CD4-positive, CD25-positive, alpha-beta regulatory T cell (primary cell): ENCODE results near the gene RNF126. TPM values are rescaled to one million over a fixed set of nuclear protein-coding genes. Genes with fewer than 3 reads are reported as not detected.
A peak's percentile ranks its signal among the peaks of the same experiment; 100 is the strongest.

Experiments used
- ATAC-seq, 2 donors: fragments of 150-1000 bp; cut with Tn5 transposase; one replicate each; pipeline ENCODE4 v1.10.0; 2021; ENCODE audit warnings: low read depth in 2 of 2, moderate number of reproducible peaks in 2 of 2, moderate library complexity in 1 of 2
- DNase-seq, 3 donors: peaks; one replicate each; pipeline versions ENCODE4 v3.0.0 to v3.0.0-alpha.2; 2012 to 2022; ENCODE audit warnings: mixed read lengths in 1 of 3
- H3K27ac ChIP-seq: one replicate; pipeline ENCODE4 v1.7.0; 2013; ENCODE audit warnings: mild to moderate bottlenecking, low read length; ENCODE audit not compliant: insufficient read depth, poor library complexity, severe bottlenecking
- H3K27me3 ChIP-seq: one replicate; pipeline ENCODE4 v1.7.0; 2013; ENCODE audit warnings: low read length; ENCODE audit not compliant: control insufficient read depth, insufficient read depth
- H3K36me3 ChIP-seq: one replicate; pipeline ENCODE4 v1.7.0; 2013; ENCODE audit warnings: mild to moderate bottlenecking, low read length, moderate library complexity; ENCODE audit not compliant: control insufficient read depth, insufficient read depth
- H3K4me1 ChIP-seq: 2 replicates; pipeline ENCODE4 v1.7.0; 2013; ENCODE audit warnings: mild to moderate bottlenecking, low read length; ENCODE audit not compliant: insufficient read depth, control insufficient read depth, poor library complexity, severe bottlenecking
- H3K4me3 ChIP-seq: one replicate; pipeline ENCODE4 v1.7.0; 2013; ENCODE audit warnings: low read depth, mild to moderate bottlenecking, low read length, moderate library complexity
- H3K9me3 ChIP-seq, 2 experiments: 1 replicate in 1 of 2; 2 replicates in 1 of 2; pipeline ENCODE4 v1.7.0; 2013; ENCODE audit warnings: low read length in 2 of 2, mild to moderate bottlenecking in 1 of 2, moderate library complexity in 1 of 2; ENCODE audit not compliant: control insufficient read depth in 2 of 2
- H3K27ac Mint-ChIP-seq, 3 donors: one replicate each; pipeline ENCODE4 v1.8.0; 2020 to 2022; ENCODE audit warnings: mild to moderate bottlenecking in 3 of 3, mixed read lengths in 3 of 3, moderate library complexity in 2 of 3
- H3K27me3 Mint-ChIP-seq: one replicate; pipeline ENCODE4 v1.8.0; 2022; ENCODE audit warnings: mild to moderate bottlenecking, mixed read lengths
- H3K36me3 Mint-ChIP-seq: one replicate; pipeline ENCODE4 v1.8.0; 2020; ENCODE audit warnings: mixed read lengths
- H3K4me1 Mint-ChIP-seq, 4 donors: one replicate each; pipeline ENCODE4 v1.8.0; 2020 to 2022; ENCODE audit warnings: mixed read lengths in 4 of 4, mild to moderate bottlenecking in 1 of 4
- H3K4me3 Mint-ChIP-seq, 4 donors: one replicate each; pipeline ENCODE4 v1.8.0; 2020 to 2022; ENCODE audit warnings: mild to moderate bottlenecking in 4 of 4, mixed read lengths in 4 of 4, moderate library complexity in 3 of 4
- H3K9me3 Mint-ChIP-seq, 7 donors: one replicate each; pipeline ENCODE4 v1.8.0; 2020 to 2022; ENCODE audit warnings: mixed read lengths in 7 of 7, mild to moderate bottlenecking in 3 of 7, moderate library complexity in 2 of 7
- polyA plus RNA-seq, 4 donors: library from polyadenylated mRNA; unstranded; fragments of 300-500 nt; fragmentation: Illumina TruSeq; gene quantifications; one replicate each; pipeline ENCODE4 v1.2.3, GENCODE V29; 2021
- total RNA-seq: library from RNA; stranded (reverse); gene quantifications from one replicate; pipeline ENCODE4 v1.2.3, GENCODE V29; 2022

RNF126 gene
- total and polyA plus RNA-seq, 5 donors from 2014 or later = 57.2 to 124 (median 78.5) TPM

- peaks cover under 1% of the 10 kb centered on the region for H3K36me3 ChIP-seq
- Mint-ChIP-seq H3K9me3 (peaks cover 0 to 2% (median 0%) of the 10 kb centered on the region in 7 donors), H3K4me3 (peak overlapping the region in 1 of 4 donors; percentile 48), H3K36me3 (peaks cover 3% of the 10 kb centered on the region), H3K27ac (no peak overlapping the region), H3K4me1 (peaks cover 0 to 22% (median 11%) of the 10 kb centered on the region in 4 donors), H3K27me3 (peaks cover 14% of the 10 kb centered on the region)
- ATAC-seq = no peak
- peaks cover 35% of the 10 kb centered on the region for H3K4me1 ChIP-seq
- H3K27me3 ChIP-seq = no peaks in the 10 kb centered on the region
- H3K27ac ChIP-seq = no peak overlapping the region
- no peak overlapping the region for H3K4me3 ChIP-seq
- DNase-seq = no peak
- no peaks in the 10 kb centered on the region for H3K9me3 ChIP-seq
Measured at GRCh38 chr19:612941-613340, 50.1 kb downstream of the RNF126 start.

GRCh38 chr19:611481-611868 lies 51.5 kb downstream of the RNF126 start:
- DNase-seq (peak in 2 of 3 donors; percentile 7 to 39), ATAC-seq (no peak)
- Histone ChIP-seq H3K4me1 (peaks cover 35% of the 10 kb centered on the region), H3K36me3 (no peaks in the 10 kb centered on the region), H3K4me3 (no peak overlapping the region), H3K9me3 (no peaks in the 10 kb centered on the region), H3K27ac (peak overlapping the region; percentile 69), H3K27me3 (no peaks in the 10 kb centered on the region)
- Mint-ChIP-seq H3K9me3 (peaks cover 0 to 2% (median 0%) of the 10 kb centered on the region in 7 donors), H3K36me3 (peaks cover 3% of the 10 kb centered on the region), H3K4me1 (peaks cover 0 to 22% (median 11%) of the 10 kb centered on the region in 4 donors), H3K27ac (peak overlapping the region in 1 of 3 donors; percentile 94), H3K4me3 (peak overlapping the region; percentile 84 to 98 (median 94)), H3K27me3 (peaks cover 14% of the 10 kb centered on the region)

- ATAC-seq (peak; percentile 70 to 71), DNase-seq (peak; percentile 51 to 89 (median 55))
- peaks cover 0 to 22% (median 11%) of the 10 kb centered on the region in 4 donors for H3K4me1 Mint-ChIP-seq
- H3K27me3 Mint-ChIP-seq = peaks cover 14% of the 10 kb centered on the region
- H3K36me3 ChIP-seq = no peaks in the 10 kb centered on the region
- H3K27me3 ChIP-seq = no peaks in the 10 kb centered on the region
- H3K27ac Mint-ChIP-seq = peak overlapping the region; percentile 32 to 94 (median 94)
- peaks cover 3% of the 10 kb centered on the region for H3K36me3 Mint-ChIP-seq
- peaks cover 0 to 2% (median 0%) of the 10 kb centered on the region in 7 donors for H3K9me3 Mint-ChIP-seq
- H3K9me3 ChIP-seq = no peaks in the 10 kb centered on the region
- H3K27ac ChIP-seq = peak overlapping the region; percentile 69
- H3K4me3 ChIP-seq = peak overlapping the region; percentile 70
- peak overlapping the region; percentile 84 to 98 (median 94) for H3K4me3 Mint-ChIP-seq
- H3K4me1 ChIP-seq = peaks cover 35% of the 10 kb centered on the region
Measured at GRCh38 chr19:610801-611480, 52.1 kb downstream of the RNF126 start.

- no peaks in the 10 kb centered on the region for H3K27me3 ChIP-seq
- H3K36me3 ChIP-seq = no peaks in the 10 kb centered on the region
- ATAC-seq (peak; percentile 66 to 71), DNase-seq (peak in 2 of 3 donors; percentile 27 to 82)
- H3K27me3 Mint-ChIP-seq = peaks cover 10% of the 10 kb centered on the region
- no peaks in the 10 kb centered on the region for H3K9me3 Mint-ChIP-seq
- peak overlapping the region; percentile 32 to 94 (median 94) for H3K27ac Mint-ChIP-seq
- H3K4me3 Mint-ChIP-seq = peak overlapping the region; percentile 84 to 98 (median 94)
- peak overlapping the region; percentile 70 for H3K4me3 ChIP-seq
- H3K27ac ChIP-seq = peak overlapping the region; percentile 69
- no peaks in the 10 kb centered on the region for H3K9me3 ChIP-seq
- peaks cover 32% of the 10 kb centered on the region for H3K4me1 ChIP-seq
- H3K4me1 Mint-ChIP-seq = peaks cover 0 to 18% (median 8%) of the 10 kb centered on the region in 4 donors
- H3K36me3 Mint-ChIP-seq = no peaks in the 10 kb centered on the region
Measured at GRCh38 chr19:610071-610800, 52.8 kb downstream of the RNF126 start.

- Mint-ChIP-seq H3K4me3 (no peak overlapping the region), H3K9me3 (no peaks in the 10 kb centered on the region), H3K27me3 (peaks cover 6% of the 10 kb centered on the region), H3K4me1 (peaks cover 0 to 18% (median 8%) of the 10 kb centered on the region in 4 donors), H3K36me3 (no peaks in the 10 kb centered on the region), H3K27ac (no peak overlapping the region)
- Histone ChIP-seq H3K27me3 (no peaks in the 10 kb centered on the region), H3K4me1 (peaks cover 32% of the 10 kb centered on the region), H3K9me3 (no peaks in the 10 kb centered on the region), H3K4me3 (no peak overlapping the region), H3K36me3 (no peaks in the 10 kb centered on the region), H3K27ac (no peak overlapping the region)
- no peak for ATAC-seq
- DNase-seq = no peak
Measured at GRCh38 chr19:609004-609346, 54.0 kb downstream of the RNF126 start.

- Mint-ChIP-seq H3K9me3 (no peaks in the 10 kb centered on the region), H3K27me3 (peaks cover 6% of the 10 kb centered on the region), H3K4me1 (peaks cover 0 to 18% (median 8%) of the 10 kb centered on the region in 4 donors), H3K4me3 (peak overlapping the region in 2 of 4 donors; percentile 51 to 62), H3K36me3 (no peaks in the 10 kb centered on the region), H3K27ac (no peak overlapping the region)
- no peak overlapping the region for H3K27ac ChIP-seq
- no peak for ATAC-seq
- no peak overlapping the region for H3K4me3 ChIP-seq
- no peak for DNase-seq
- peaks cover 32% of the 10 kb centered on the region for H3K4me1 ChIP-seq
- H3K36me3 ChIP-seq = no peaks in the 10 kb centered on the region
- H3K27me3 ChIP-seq = no peaks in the 10 kb centered on the region
- H3K9me3 ChIP-seq = no peaks in the 10 kb centered on the region
Measured at GRCh38 chr19:608155-609003, 54.6 kb downstream of the RNF126 start.
